ENCODE measurements around the gene ANKRD23. TPM values are rescaled to one million over a fixed set of nuclear protein-coding genes. Genes with fewer than 3 reads are reported as not detected.

The ANKRD23 gene
- total and polyA plus RNA-seq, 2 of the 13 experiments (the other 11 are each of a cell fraction or from before 2014, with no cell fraction given), result 1.5 to 1.6 TPM

- Histone ChIP-seq H3K27me3 (ENCODE audit: control insufficient read depth in 1 of 2, insufficient read depth in 2 of 2, low read length in 2 of 2) (peaks cover 35 to 91% of the 10 kb centered on the region in 2 experiments), H3K9ac (ENCODE audit: insufficient read depth, low read depth, low read length) (no peak overlapping the region), H4K20me1 (ENCODE audit: insufficient read depth, low read length) (no peaks in the 10 kb centered on the region; the same call in 1 of the 2 replicates), H3K9me3 (ENCODE audit: low read length) (no peaks in the 10 kb centered on the region), H3K4me1 (ENCODE audit: insufficient read depth, low read length) (peaks cover 8% of the 10 kb centered on the region), H3K4me2 (ENCODE audit: low read depth, low read length) (no peak overlapping the region), H3K79me2 (ENCODE audit: insufficient read depth, low read length) (no peaks in the 10 kb centered on the region), H2AFZ (ENCODE audit: low read length) (no peak overlapping the region), H3K27ac (ENCODE audit: extremely low read length, insufficient read depth, low read length) (no peak overlapping the region), H3K4me3 (replicated peaks in 1 of 3; ENCODE audit: insufficient read depth in 1 of 3, low read depth in 2 of 3, low read length in 3 of 3) (no peak overlapping the region), H3K36me3 (replicated peaks in 1 of 2; ENCODE audit: control insufficient read depth in 1 of 2, insufficient read depth in 2 of 2, low read length in 2 of 2) (no peaks in the 10 kb centered on the region)
- no peak for FAIRE-seq
- in situ Hi-C loops (cut with HindIII; ENCODE audit: extremely low pct_ligation_motif_present, low pct_unique_long_range_greater_than_20kb) (no loop called here), intact Hi-C loops (cut with micrococcal nuclease; ENCODE audit: unreplicated experiment) (no loop called here)
- TF ChIP-seq PHB2 (IDR thresholded peaks at IDR 0.05; ENCODE audit: partially characterized antibody) (no peak), LRRFIP1 (CRISPR knock-in tag; conservative IDR thresholded peaks at IDR 0.05) (no peak), PATZ1 (CRISPR knock-in tag; IDR thresholded peaks at IDR 0.05) (no peak), ZNF276 (CRISPR knock-in tag; IDR thresholded peaks at IDR 0.05; ENCODE audit: low read depth) (no peak), BATF2 (CRISPR knock-in tag; IDR thresholded peaks at IDR 0.05) (no peak), ZSCAN20 (CRISPR knock-in tag; IDR thresholded peaks at IDR 0.05; ENCODE audit: borderline replicate concordance) (no peak), MAX (IDR thresholded peaks at IDR 0.05) (no peak)
- ChIA-PET POLR2A (no interaction called here), CTCF (ENCODE audit: low intra/inter-chr PET ratio, low total read pairs) (no interaction called here)
- BruUV-seq (replicated peaks), result no TSS peak
- 53% methylated on average over 4 of the region's 6 CpGs for WGBS (ENCODE audit: low lambda C conversion rate)
- DNase-seq (ENCODE audit: low spot score), result no peak
- no peak for ATAC-seq
Observed at GRCh38 chr2:96877042-96877451, 33.2 kb upstream of the ANKRD23 start.

Data from HepG2 (cell line).